ENCODE results near the gene GOLGA2.

The GOLGA2 gene

GRCh38 chr9:128208946-128209669, 66.7 kb downstream of the GOLGA2 start:
- ATAC-seq (no peak), DNase-seq (no peak)
- peaks cover 12% of the 10 kb centered on the region for H3K27me3 Mint-ChIP-seq
- no peak overlapping the region for H3K4me3 Mint-ChIP-seq
- H3K27ac Mint-ChIP-seq: no peak overlapping the region
- no peaks in the 10 kb centered on the region for H3K9me3 Mint-ChIP-seq
- H3K4me1 Mint-ChIP-seq: peaks cover 4% of the 10 kb centered on the region
- H3K36me3 Mint-ChIP-seq (ENCODE audit: low read depth): no peaks in the 10 kb centered on the region

- peaks cover 13% of the 10 kb centered on the region for H3K27me3 Mint-ChIP-seq
- H3K9me3 Mint-ChIP-seq: no peaks in the 10 kb centered on the region
- no peaks in the 10 kb centered on the region for H3K36me3 Mint-ChIP-seq (ENCODE audit: low read depth)
- no peak overlapping the region for H3K4me3 Mint-ChIP-seq
- peaks cover 5% of the 10 kb centered on the region for H3K4me1 Mint-ChIP-seq
- no peak overlapping the region for H3K27ac Mint-ChIP-seq
- no peak for ATAC-seq
- no peak for DNase-seq
Measured at GRCh38 chr9:128208386-128208785, 67.4 kb downstream of the GOLGA2 start.

GRCh38 chr9:128206916-128207910, 68.6 kb downstream of the GOLGA2 start:
- DNase-seq (no peak), ATAC-seq (no peak)
- Mint-ChIP-seq H3K4me1 (peaks cover 13% of the 10 kb centered on the region), H3K27ac (no peak overlapping the region), H3K4me3 (no peak overlapping the region), H3K36me3 (ENCODE audit: low read depth) (no peaks in the 10 kb centered on the region), H3K9me3 (no peaks in the 10 kb centered on the region), H3K27me3 (peaks cover 12% of the 10 kb centered on the region)

GRCh38 chr9:128206484-128206883, 69.3 kb downstream of the GOLGA2 start:
- H3K9me3 Mint-ChIP-seq: no peaks in the 10 kb centered on the region
- no peak for DNase-seq
- no peak for ATAC-seq
- H3K4me3 Mint-ChIP-seq: no peak overlapping the region
- no peaks in the 10 kb centered on the region for H3K36me3 Mint-ChIP-seq (ENCODE audit: low read depth)
- H3K27me3 Mint-ChIP-seq: peaks cover 11% of the 10 kb centered on the region
- peaks cover 20% of the 10 kb centered on the region for H3K4me1 Mint-ChIP-seq
- H3K27ac Mint-ChIP-seq: no peak overlapping the region
